Activated CD8-positive, alpha-beta T cell treated with anti-CD3 and anti-CD28 coated beads for 36 hours (primary cell): ENCODE measurements around the gene MBP. TPM values are rescaled to one million over a fixed set of nuclear protein-coding genes. Genes with fewer than 3 reads are reported as not detected.
"Not testable (repeated sequence)": the region's sequence is repeated elsewhere in the genome, so short reads cannot be mapped to it uniquely, and the experiment has no call there.

Source experiments
- ATAC-seq: fragments of 200-7000 bp; cut with Tn5 transposase; one replicate; pipeline ENCODE4 v1.10.0; 2021; ENCODE audit warnings: mild to moderate bottlenecking, moderate library complexity
- CTCF ChIA-PET: fragments of 350-600 bp; sonication (Branson Sonifier 250); formaldehyde crosslinking; loops from one replicate; lab custom pipeline; 2021; ENCODE audit warnings: antibody characterized with exemption; lab: Charles Lee
- POLR2A ChIA-PET: fragments of 350-600 bp; sonication (Branson Sonifier 250); formaldehyde crosslinking; loops from one replicate; lab custom pipeline; 2021; ENCODE audit warnings: antibody characterized with exemption; lab: Charles Lee
- DNase-seq: peaks from one replicate; pipeline ENCODE4 v3.0.0-alpha.2; 2020
- H3K27ac Mint-ChIP-seq: one replicate; pipeline ENCODE4 v1.8.0; 2021; ENCODE audit warnings: mild to moderate bottlenecking, mixed read lengths
- H3K27me3 Mint-ChIP-seq: one replicate; pipeline ENCODE4 v1.8.0; 2021; ENCODE audit warnings: mixed read lengths
- H3K36me3 Mint-ChIP-seq: one replicate; pipeline ENCODE4 v1.8.0; 2021; ENCODE audit warnings: low read depth, mixed read lengths
- H3K4me1 Mint-ChIP-seq: one replicate; pipeline ENCODE4 v1.8.0; 2021; ENCODE audit warnings: low read depth, mixed read lengths
- H3K4me3 Mint-ChIP-seq: one replicate; pipeline ENCODE4 v1.8.0; 2021; ENCODE audit warnings: mild to moderate bottlenecking, moderate library complexity, mixed read lengths
- H3K9me3 Mint-ChIP-seq: one replicate; pipeline ENCODE4 v1.8.0; 2021; ENCODE audit warnings: mixed read lengths
- CTCF ChIP-seq: fragments of 200-600 bp; IDR thresholded peaks from one replicate; pipeline ENCODE4 v1.8.0; 2022; ENCODE audit warnings: antibody characterized with exemption, mild to moderate bottlenecking
- intact Hi-C: fragments of 100-400 bp; cut with micrococcal nuclease; formaldehyde crosslinking; loops from one replicate; pipeline ENCODE4 v1.10.0; 2022
- total RNA-seq, 2 experiments: library from RNA; stranded (reverse); gene quantifications; one replicate each; pipeline ENCODE4 v1.2.3, GENCODE V29; 2021

Gene MBP
- total RNA-seq, 2 experiments from 2014 or later: 39.9 to 41.5 TPM

- peaks cover 15% of the 10 kb centered on the region for H3K36me3 Mint-ChIP-seq
These were observed 108.1 kb downstream of the MBP start for GRCh38 chr18:77024476-77024875.

GRCh38 chr18:77023102-77023782 lies 109.3 kb downstream of the MBP start:
- H3K36me3 Mint-ChIP-seq: peaks cover 26% of the 10 kb centered on the region
- no peak overlapping the region for H3K27ac Mint-ChIP-seq
- ATAC-seq (no peak), DNase-seq (no peak)
- H3K4me1 Mint-ChIP-seq: peaks cover 11% of the 10 kb centered on the region
- no peaks in the 10 kb centered on the region for H3K27me3 Mint-ChIP-seq
- ChIA-PET CTCF (interaction anchor here (1.1 to 1.6 kb wide), 3 partner anchors 8 to 38 kb away, joined by 3 to 5 read pairs (median 3); no protein-coding TSS in a partner anchor), POLR2A (no interaction called here)
- intact Hi-C loops: no loop called here
- no peaks in the 10 kb centered on the region for H3K9me3 Mint-ChIP-seq
- no peak for TF ChIP-seq CTCF
- no peak overlapping the region for H3K4me3 Mint-ChIP-seq

More at GRCh38 chr18:77024476-77024875, 108.1 kb downstream of the MBP start:
- no peak for DNase-seq
- intact Hi-C loops: no loop called here
- TF ChIP-seq CTCF: no peak
- Mint-ChIP-seq H3K27me3 (no peaks in the 10 kb centered on the region), H3K27ac (no peak overlapping the region), H3K4me3 (no peak overlapping the region), H3K9me3 (no peaks in the 10 kb centered on the region), H3K4me1 (peaks cover 6% of the 10 kb centered on the region)
- ATAC-seq: no peak
- ChIA-PET CTCF (interaction anchor here (1.6 kb wide), 1 partner anchor 24 kb away, joined by 5 read pairs; no protein-coding TSS in a partner anchor), POLR2A (no interaction called here)

- no peak for TF ChIP-seq CTCF
- H3K4me3 Mint-ChIP-seq: no peak overlapping the region
- ChIA-PET CTCF (interaction anchor here (1.1 to 1.4 kb wide), 2 partner anchors 9 to 39 kb away, joined by 3 read pairs; no protein-coding TSS in a partner anchor), POLR2A (no interaction called here)
- peaks cover 11% of the 10 kb centered on the region for H3K4me1 Mint-ChIP-seq
- no peak overlapping the region for H3K27ac Mint-ChIP-seq
- no peak for ATAC-seq
- intact Hi-C loops: no loop called here
- H3K9me3 Mint-ChIP-seq: no peaks in the 10 kb centered on the region
- no peaks in the 10 kb centered on the region for H3K27me3 Mint-ChIP-seq
- H3K36me3 Mint-ChIP-seq: peaks cover 26% of the 10 kb centered on the region
- no peak for DNase-seq
These were observed 110.0 kb downstream of the MBP start for GRCh38 chr18:77022556-77022955.

GRCh38 chr18:77022116-77022515 lies 110.5 kb downstream of the MBP start:
- no peak for TF ChIP-seq CTCF
- H3K36me3 Mint-ChIP-seq: peaks cover 26% of the 10 kb centered on the region
- no peak overlapping the region for H3K4me3 Mint-ChIP-seq
- no peak overlapping the region for H3K27ac Mint-ChIP-seq
- ATAC-seq (no peak), DNase-seq (no peak)
- no peaks in the 10 kb centered on the region for H3K9me3 Mint-ChIP-seq
- intact Hi-C loops: no loop called here
- no peaks in the 10 kb centered on the region for H3K27me3 Mint-ChIP-seq
- peaks cover 9% of the 10 kb centered on the region for H3K4me1 Mint-ChIP-seq
- ChIA-PET CTCF (interaction anchor here (1.1 to 1.4 kb wide), 2 partner anchors 10 to 39 kb away, joined by 3 read pairs; no protein-coding TSS in a partner anchor), POLR2A (no interaction called here)

GRCh38 chr18:77021478-77021877 lies 111.1 kb downstream of the MBP start:
- peaks cover 30% of the 10 kb centered on the region for H3K36me3 Mint-ChIP-seq
- intact Hi-C loops, H3K9me3 Mint-ChIP-seq, H3K27ac Mint-ChIP-seq, H3K27me3 Mint-ChIP-seq, POLR2A ChIA-PET, DNase-seq, H3K4me1 Mint-ChIP-seq, H3K4me3 Mint-ChIP-seq, ATAC-seq: not testable (repeated sequence)
- CTCF ChIA-PET: interaction anchor here (0.5 kb wide), 1 partner anchor 17 kb away, joined by 3 read pairs; no protein-coding TSS in a partner anchor
